Astrocyte (in vitro differentiated cells and primary cell): Measurements from ENCODE around the gene KMT2B. TPM values are rescaled to one million over a fixed set of nuclear protein-coding genes. Genes with fewer than 3 reads are reported as not detected.

ENCODE experiments used
- DNase-seq: peaks from one replicate; pipeline ENCODE4 v3.0.0-alpha.2; 2010; ENCODE audit warnings: low read depth
- FAIRE-seq: peaks from 2 replicates; lab custom pipeline; 2011; peaks lifted over from hg19 to GRCh38; lab: Jason Lieb, UNC
- H2AFZ ChIP-seq: 2 replicates; pipeline ENCODE4 v1.6.0; 2012; ENCODE audit warnings: low read depth, low read length, inconsistent platforms
- H3K27ac ChIP-seq: 2 replicates; pipeline ENCODE4 v1.5.1; 2011; ENCODE audit warnings: low read depth, low read length, inconsistent platforms
- H3K27me3 ChIP-seq: 2 replicates; pipeline ENCODE4 v1.6.0; 2011; ENCODE audit warnings: low read length, inconsistent platforms; ENCODE audit not compliant: insufficient read depth
- H3K36me3 ChIP-seq: 2 replicates; pipeline ENCODE4 v1.5.1; 2011; ENCODE audit warnings: low read length, inconsistent platforms; ENCODE audit not compliant: insufficient read depth
- H3K4me1 ChIP-seq: 2 replicates; pipeline ENCODE4 v1.5.1; 2011; ENCODE audit warnings: low read length, inconsistent platforms; ENCODE audit not compliant: insufficient read depth
- H3K4me2 ChIP-seq: 2 replicates; pipeline ENCODE4 v1.6.0; 2012; ENCODE audit warnings: low read length, inconsistent platforms
- H3K4me3 ChIP-seq: 2 replicates; pipeline ENCODE4 v1.5.1; 2011; ENCODE audit warnings: low read depth, mild to moderate bottlenecking, low read length, inconsistent platforms; ENCODE audit not compliant: insufficient read depth
- H3K79me2 ChIP-seq: 2 replicates; pipeline ENCODE4 v1.6.0; 2012; ENCODE audit warnings: mild to moderate bottlenecking, low read length, inconsistent platforms; ENCODE audit not compliant: insufficient read depth
- H3K9ac ChIP-seq: 2 replicates; pipeline ENCODE4 v1.6.0; 2012; ENCODE audit warnings: mild to moderate bottlenecking, low read length, inconsistent platforms
- H3K9me3 ChIP-seq: 2 replicates; pipeline ENCODE4 v1.5.1; 2012; ENCODE audit warnings: low read depth, mild to moderate bottlenecking, low read length, inconsistent platforms; ENCODE audit not compliant: insufficient read depth
- H4K20me1 ChIP-seq: 2 replicates; pipeline ENCODE4 v1.6.0; 2012; ENCODE audit warnings: low read length, inconsistent platforms; ENCODE audit not compliant: insufficient read depth
- H3K27ac Mint-ChIP-seq: one replicate; pipeline ENCODE4 v1.8.0; 2021; ENCODE audit warnings: mild to moderate bottlenecking, mixed read lengths; ENCODE audit not compliant: unreplicated experiment
- H3K27me3 Mint-ChIP-seq: one replicate; pipeline ENCODE4 v1.8.0; 2021; ENCODE audit warnings: low read depth, mixed read lengths; ENCODE audit not compliant: unreplicated experiment
- H3K36me3 Mint-ChIP-seq: one replicate; pipeline ENCODE4 v1.8.0; 2021; ENCODE audit warnings: low read depth, mixed read lengths; ENCODE audit not compliant: unreplicated experiment
- H3K4me1 Mint-ChIP-seq: one replicate; pipeline ENCODE4 v1.8.0; 2021; ENCODE audit warnings: low read depth, mixed read lengths; ENCODE audit not compliant: unreplicated experiment
- H3K4me3 Mint-ChIP-seq: one replicate; pipeline ENCODE4 v1.8.0; 2021; ENCODE audit warnings: mild to moderate bottlenecking, moderate library complexity, mixed read lengths; ENCODE audit not compliant: unreplicated experiment
- H3K9me3 Mint-ChIP-seq: one replicate; pipeline ENCODE4 v1.8.0; 2021; ENCODE audit warnings: mild to moderate bottlenecking, mixed read lengths; ENCODE audit not compliant: unreplicated experiment
- EZH2 ChIP-seq: IDR thresholded peaks from 2 replicates; pipeline ENCODE4 v1.6.1; 2012; ENCODE audit warnings: mild to moderate bottlenecking, low read length, inconsistent platforms; ENCODE audit not compliant: insufficient read depth
- total RNA-seq: library from RNA; stranded (reverse); gene quantifications from 2 replicates; pipeline ENCODE4 v1.2.1, GENCODE V29; 2021
- TF ChIP-seq, protein P1 (sequence below): IDR thresholded peaks from 2 replicates; pipeline ENCODE4 v1.5.1; 2011; ENCODE audit warnings: low read depth, mild to moderate bottlenecking, inconsistent platforms, low read length, moderate library complexity; ENCODE audit not compliant: insufficient read depth

KMT2B gene
- total RNA-seq, 1 donor from 2014 or later = 28.7 TPM

DNA sequence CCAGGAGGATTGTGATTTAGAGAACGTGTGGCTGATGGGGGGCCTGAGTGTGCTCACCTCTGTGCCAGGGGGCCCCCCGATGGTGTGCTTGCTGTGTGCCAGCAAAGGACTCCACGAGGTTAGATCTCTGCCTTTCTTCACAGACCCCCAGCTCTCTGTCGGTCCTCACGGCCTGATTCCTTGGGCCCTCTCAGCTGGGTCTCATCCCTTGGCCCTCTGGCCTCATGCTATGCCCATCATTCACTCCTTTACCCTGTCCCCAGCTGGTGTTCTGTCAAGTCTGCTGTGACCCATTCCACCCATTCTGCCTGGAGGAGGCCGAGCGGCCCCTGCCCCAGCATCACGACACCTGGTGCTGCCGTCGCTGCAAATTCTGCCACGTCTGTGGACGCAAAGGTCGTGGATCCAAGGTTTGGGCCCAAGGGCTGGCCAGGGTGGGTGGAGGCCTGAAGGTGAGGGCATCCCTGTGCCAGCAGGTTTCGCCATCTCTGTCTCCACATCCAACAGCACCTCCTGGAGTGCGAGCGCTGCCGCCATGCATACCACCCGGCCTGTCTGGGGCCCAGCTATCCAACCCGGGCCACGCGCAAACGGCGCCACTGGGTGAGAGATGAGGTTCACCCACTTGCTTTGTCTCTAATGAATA, 7.5 kb downstream of the KMT2B start:
- Histone ChIP-seq H3K9ac (no peak overlapping the region), H3K4me1 (no peaks in the 10 kb centered on the region), H3K36me3 (peaks cover 39% of the 10 kb centered on the region), H3K4me3 (no peak overlapping the region), H3K27ac (no peak overlapping the region), H3K79me2 (peaks cover 18% of the 10 kb centered on the region), H4K20me1 (peaks cover 64% of the 10 kb centered on the region), H3K27me3 (no peaks in the 10 kb centered on the region), H2AFZ (no peak overlapping the region), H3K9me3 (no peaks in the 10 kb centered on the region), H3K4me2 (no peak overlapping the region)
- TF ChIP-seq EZH2 = no peak
- TF ChIP-seq, protein P1, sequence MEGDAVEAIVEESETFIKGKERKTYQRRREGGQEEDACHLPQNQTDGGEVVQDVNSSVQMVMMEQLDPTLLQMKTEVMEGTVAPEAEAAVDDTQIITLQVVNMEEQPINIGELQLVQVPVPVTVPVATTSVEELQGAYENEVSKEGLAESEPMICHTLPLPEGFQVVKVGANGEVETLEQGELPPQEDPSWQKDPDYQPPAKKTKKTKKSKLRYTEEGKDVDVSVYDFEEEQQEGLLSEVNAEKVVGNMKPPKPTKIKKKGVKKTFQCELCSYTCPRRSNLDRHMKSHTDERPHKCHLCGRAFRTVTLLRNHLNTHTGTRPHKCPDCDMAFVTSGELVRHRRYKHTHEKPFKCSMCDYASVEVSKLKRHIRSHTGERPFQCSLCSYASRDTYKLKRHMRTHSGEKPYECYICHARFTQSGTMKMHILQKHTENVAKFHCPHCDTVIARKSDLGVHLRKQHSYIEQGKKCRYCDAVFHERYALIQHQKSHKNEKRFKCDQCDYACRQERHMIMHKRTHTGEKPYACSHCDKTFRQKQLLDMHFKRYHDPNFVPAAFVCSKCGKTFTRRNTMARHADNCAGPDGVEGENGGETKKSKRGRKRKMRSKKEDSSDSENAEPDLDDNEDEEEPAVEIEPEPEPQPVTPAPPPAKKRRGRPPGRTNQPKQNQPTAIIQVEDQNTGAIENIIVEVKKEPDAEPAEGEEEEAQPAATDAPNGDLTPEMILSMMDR = no peak
- FAIRE-seq = no peak
- H3K27me3 Mint-ChIP-seq = no peaks in the 10 kb centered on the region
- no peak overlapping the region for H3K4me3 Mint-ChIP-seq
- no peak for DNase-seq
- no peak overlapping the region for H3K27ac Mint-ChIP-seq
- no peaks in the 10 kb centered on the region for H3K9me3 Mint-ChIP-seq
- no peaks in the 10 kb centered on the region for H3K4me1 Mint-ChIP-seq
- H3K36me3 Mint-ChIP-seq = peaks cover 14% of the 10 kb centered on the region

DNA sequence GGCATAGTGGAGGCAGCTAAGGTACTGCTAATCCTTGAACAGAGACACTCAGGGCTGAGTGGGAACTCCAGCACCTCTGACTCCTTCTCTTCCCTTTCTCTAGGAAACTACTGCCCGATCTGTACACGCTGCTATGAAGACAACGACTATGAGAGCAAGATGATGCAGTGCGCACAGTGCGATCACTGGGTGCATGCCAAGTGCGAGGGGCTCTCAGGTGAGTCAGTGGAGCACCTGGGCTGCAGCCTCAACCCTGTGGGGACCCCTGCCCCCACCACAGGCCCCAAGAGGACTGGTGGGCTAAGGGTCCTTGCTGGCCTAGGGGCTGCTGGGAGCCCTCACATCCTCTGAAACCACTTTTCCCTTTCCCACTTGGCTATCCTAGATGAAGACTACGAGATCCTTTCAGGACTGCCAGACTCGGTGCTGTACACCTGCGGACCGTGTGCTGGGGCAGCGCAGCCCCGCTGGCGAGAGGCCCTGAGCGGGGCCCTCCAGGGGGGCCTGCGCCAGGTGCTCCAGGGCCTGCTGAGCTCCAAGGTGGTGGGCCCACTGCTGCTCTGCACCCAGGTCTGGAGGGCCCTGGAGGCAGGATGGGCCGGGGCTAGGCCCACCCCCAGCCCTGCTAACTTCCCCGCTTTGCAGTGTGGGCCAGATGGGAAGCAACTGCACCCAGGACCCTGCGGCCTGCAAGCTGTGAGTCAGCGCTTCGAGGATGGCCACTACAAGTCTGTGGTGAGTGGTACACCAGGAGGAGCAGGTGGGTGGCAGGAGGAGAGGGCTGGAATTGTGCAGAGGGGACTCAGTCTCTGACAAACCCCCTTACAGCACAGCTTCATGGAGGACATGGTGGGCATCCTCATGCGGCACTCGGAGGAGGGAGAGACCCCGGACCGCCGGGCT, 9.5 kb downstream of the KMT2B start:
- no peak overlapping the region for H2AFZ ChIP-seq
- Mint-ChIP-seq H3K27me3 (no peaks in the 10 kb centered on the region), H3K9me3 (no peaks in the 10 kb centered on the region), H3K27ac (no peak overlapping the region), H3K4me3 (no peak overlapping the region), H3K36me3 (peaks cover 17% of the 10 kb centered on the region), H3K4me1 (no peaks in the 10 kb centered on the region)
- peaks cover 4% of the 10 kb centered on the region for H3K79me2 ChIP-seq
- no peaks in the 10 kb centered on the region for H3K27me3 ChIP-seq
- H3K9me3 ChIP-seq = no peaks in the 10 kb centered on the region
- H3K4me3 ChIP-seq = no peak overlapping the region
- H3K27ac ChIP-seq = no peak overlapping the region
- FAIRE-seq (no peak), DNase-seq (no peak)
- H3K4me1 ChIP-seq = no peaks in the 10 kb centered on the region
- H3K4me2 ChIP-seq = no peak overlapping the region
- peaks cover 44% of the 10 kb centered on the region for H3K36me3 ChIP-seq
- peaks cover 57% of the 10 kb centered on the region for H4K20me1 ChIP-seq
- H3K9ac ChIP-seq = no peak overlapping the region
- TF ChIP-seq EZH2 = no peak
- TF ChIP-seq, protein P1 = no peak
